Measurements from ENCODE around the gene AEBP1. TPM values are rescaled to one million over a fixed set of nuclear protein-coding genes. Genes with fewer than 3 reads are reported as not detected.

The AEBP1 gene
- total and polyA plus RNA-seq, 7 donors: 2.8 to 22.0 (median 7.8) TPM

GRCh38 chr7:44072364-44073231 lies 31.5 kb upstream of the AEBP1 start:
- DNase-seq (peak; percentile 86 to 91), ATAC-seq (peak; percentile 41 to 74 (median 63))
- WGBS, 3 donors: 37 to 44% (median 38%) methylated on average over 12 of the region's 12 CpGs
- intact Hi-C loops (cut with DNase I): no loop called here
- peak; percentile 62 for TF ChIP-seq CTCF (IDR thresholded peaks at IDR 0.05)
- Histone ChIP-seq H3K36me3 (ENCODE audit: insufficient read depth in 1 of 2, low read depth in 1 of 2) (peaks cover 2 to 46% of the 10 kb centered on the region in 2 donors), H3K27me3 (ENCODE audit: insufficient read depth in 3 of 3, low read length in 2 of 3) (no peaks in the 10 kb centered on the region), H3K27ac (peak overlapping the region; percentile 79), H3K4me3 (no peak overlapping the region), H3K4me1 (peaks cover 55% of the 10 kb centered on the region), H3K9me3 (no peaks in the 10 kb centered on the region)

GRCh38 chr7:44073664-44074348 lies 30.3 kb upstream of the AEBP1 start:
- peak overlapping the region; percentile 22 for H3K4me3 ChIP-seq
- TF ChIP-seq CTCF (IDR thresholded peaks at IDR 0.05): peak; percentile 8
- 41 to 51% (median 41%) methylated on average over 26 of the region's 26 CpGs for WGBS, 3 donors
- DNase-seq: peak; percentile 77 to 92
- intact Hi-C loops (cut with DNase I): no loop called here
- no peaks in the 10 kb centered on the region for H3K27me3 ChIP-seq (ENCODE audit: insufficient read depth in 3 of 3, low read length in 2 of 3)
- H3K27ac ChIP-seq: peak overlapping the region; percentile 79
- H3K9me3 ChIP-seq: no peaks in the 10 kb centered on the region
- ATAC-seq: peak; percentile 61 to 84 (median 72)
- peaks cover 2 to 58% of the 10 kb centered on the region in 2 donors for H3K36me3 ChIP-seq (ENCODE audit: insufficient read depth in 1 of 2, low read depth in 1 of 2)
- peaks cover 57% of the 10 kb centered on the region for H3K4me1 ChIP-seq

GRCh38 chr7:44074349-44074695 lies 29.8 kb upstream of the AEBP1 start:
- peak overlapping the region; percentile 79 for H3K27ac ChIP-seq
- peaks cover 2 to 63% of the 10 kb centered on the region in 2 donors for H3K36me3 ChIP-seq (ENCODE audit: insufficient read depth in 1 of 2, low read depth in 1 of 2)
- H3K27me3 ChIP-seq (ENCODE audit: insufficient read depth in 3 of 3, low read length in 2 of 3): no peaks in the 10 kb centered on the region
- intact Hi-C loops (cut with DNase I): no loop called here
- no peak overlapping the region for H3K4me3 ChIP-seq
- peaks cover 62% of the 10 kb centered on the region for H3K4me1 ChIP-seq
- peak in 1 of 2 donors; percentile 8 for DNase-seq
- no peak for TF ChIP-seq CTCF (IDR thresholded peaks at IDR 0.05)
- no peaks in the 10 kb centered on the region for H3K9me3 ChIP-seq
- WGBS, 3 donors: 81 to 91% (median 87%) methylated on average over 13 of the region's 13 CpGs
- ATAC-seq: no peak

- no peak for TF ChIP-seq CTCF (IDR thresholded peaks at IDR 0.05)
- intact Hi-C loops (cut with DNase I): no loop called here
- peak overlapping the region; percentile 36 for H3K27ac ChIP-seq
- no peak overlapping the region for H3K4me3 ChIP-seq
- no peaks in the 10 kb centered on the region for H3K9me3 ChIP-seq
- no peaks in the 10 kb centered on the region for H3K27me3 ChIP-seq (ENCODE audit: insufficient read depth in 3 of 3, low read length in 2 of 3)
- WGBS, 3 donors: 90 to 91% (median 90%) methylated on average over 17 of the region's 17 CpGs
- DNase-seq (no peak), ATAC-seq (no peak)
- peaks cover 68% of the 10 kb centered on the region for H3K4me1 ChIP-seq
- H3K36me3 ChIP-seq (ENCODE audit: insufficient read depth in 1 of 2, low read depth in 1 of 2): peaks cover 2 to 75% of the 10 kb centered on the region in 2 donors
These were observed 28.7 kb upstream of the AEBP1 start for GRCh38 chr7:44075296-44076075.
